Panc1 (cell line): ENCODE results near the gene STKLD1.

Source experiments
- CTCF ChIP-seq: fragments of 450-650 bp; IDR thresholded peaks from 2 replicates; pipeline ENCODE4 v1.5.1; 2017; ENCODE audit warnings: mild to moderate bottlenecking
- POLR2AphosphoS5 ChIP-seq: IDR thresholded peaks from 2 replicates; pipeline ENCODE4 v1.6.1; 2012; ENCODE audit warnings: mild to moderate bottlenecking, low read depth, low read length, moderate library complexity
- SIN3A ChIP-seq: IDR thresholded peaks from 2 replicates; pipeline ENCODE4 v1.6.1; 2012; ENCODE audit warnings: low read depth, mild to moderate bottlenecking, low read length, moderate library complexity, borderline replicate concordance; ENCODE audit not compliant: insufficient read depth
- TCF7L2 ChIP-seq: IDR thresholded peaks from 2 replicates; pipeline ENCODE4 v1.6.1; 2011; ENCODE audit warnings: mild to moderate bottlenecking, low read depth, low read length, inconsistent platforms
- TF ChIP-seq, protein P1 (sequence below), 2 experiments: IDR thresholded peaks; 2 replicates each; pipeline ENCODE4 v1.6.1; 2011 to 2012; ENCODE audit warnings: low read depth in 2 of 2, control low read depth in 1 of 2, low read length in 1 of 2, mild to moderate bottlenecking in 1 of 2, moderate library complexity in 1 of 2; ENCODE audit not compliant: insufficient read depth in 1 of 2

- TF ChIP-seq CTCF (no peak), SIN3A (peak; percentile 84; the same call in 1 of the 2 replicates), TCF7L2 (no peak), POLR2AphosphoS5 (peak; percentile 73)
- TF ChIP-seq, protein P1, sequence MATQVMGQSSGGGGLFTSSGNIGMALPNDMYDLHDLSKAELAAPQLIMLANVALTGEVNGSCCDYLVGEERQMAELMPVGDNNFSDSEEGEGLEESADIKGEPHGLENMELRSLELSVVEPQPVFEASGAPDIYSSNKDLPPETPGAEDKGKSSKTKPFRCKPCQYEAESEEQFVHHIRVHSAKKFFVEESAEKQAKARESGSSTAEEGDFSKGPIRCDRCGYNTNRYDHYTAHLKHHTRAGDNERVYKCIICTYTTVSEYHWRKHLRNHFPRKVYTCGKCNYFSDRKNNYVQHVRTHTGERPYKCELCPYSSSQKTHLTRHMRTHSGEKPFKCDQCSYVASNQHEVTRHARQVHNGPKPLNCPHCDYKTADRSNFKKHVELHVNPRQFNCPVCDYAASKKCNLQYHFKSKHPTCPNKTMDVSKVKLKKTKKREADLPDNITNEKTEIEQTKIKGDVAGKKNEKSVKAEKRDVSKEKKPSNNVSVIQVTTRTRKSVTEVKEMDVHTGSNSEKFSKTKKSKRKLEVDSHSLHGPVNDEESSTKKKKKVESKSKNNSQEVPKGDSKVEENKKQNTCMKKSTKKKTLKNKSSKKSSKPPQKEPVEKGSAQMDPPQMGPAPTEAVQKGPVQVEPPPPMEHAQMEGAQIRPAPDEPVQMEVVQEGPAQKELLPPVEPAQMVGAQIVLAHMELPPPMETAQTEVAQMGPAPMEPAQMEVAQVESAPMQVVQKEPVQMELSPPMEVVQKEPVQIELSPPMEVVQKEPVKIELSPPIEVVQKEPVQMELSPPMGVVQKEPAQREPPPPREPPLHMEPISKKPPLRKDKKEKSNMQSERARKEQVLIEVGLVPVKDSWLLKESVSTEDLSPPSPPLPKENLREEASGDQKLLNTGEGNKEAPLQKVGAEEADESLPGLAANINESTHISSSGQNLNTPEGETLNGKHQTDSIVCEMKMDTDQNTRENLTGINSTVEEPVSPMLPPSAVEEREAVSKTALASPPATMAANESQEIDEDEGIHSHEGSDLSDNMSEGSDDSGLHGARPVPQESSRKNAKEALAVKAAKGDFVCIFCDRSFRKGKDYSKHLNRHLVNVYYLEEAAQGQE (IDR thresholded peaks at IDR 0.05; ENCODE audit: insufficient read depth in 1 of 2, low read depth in 2 of 2, low read length in 1 of 2): no peak
Observed at GRCh38 chr9:133356391-133357091, 19.6 kb upstream of the STKLD1 start, which contains the start of the genes SURF1 and SURF2.
